ENCODE results near the gene SMIM45.

SMIM45 gene

DNA sequence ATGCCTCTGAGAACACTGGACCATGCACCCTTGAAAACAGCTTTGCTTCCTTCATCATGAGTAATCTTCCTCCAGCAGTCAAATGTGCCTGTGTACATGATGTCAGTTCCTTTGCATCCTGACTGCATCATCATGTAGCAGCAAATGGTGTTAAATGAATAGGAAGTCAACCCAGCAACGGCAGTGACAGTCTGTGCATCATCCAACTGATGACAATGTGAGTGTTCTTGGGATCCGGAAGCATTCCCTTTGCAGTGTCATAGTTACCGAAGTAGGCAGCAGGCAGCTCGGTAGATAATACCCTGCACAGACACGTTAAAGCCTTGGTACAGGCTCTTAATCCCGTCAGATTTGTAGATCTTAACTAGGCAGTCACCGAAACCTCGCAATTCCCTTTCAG lies 49.2 kb downstream of the SMIM45 start:
- no peak for DNase-seq (ENCODE audit: low read depth)

GRCh38 chr22:42001706-42002105 lies 49.8 kb downstream of the SMIM45 start:
- no peak for DNase-seq (ENCODE audit: low read depth)

GRCh38 chr22:42007922-42008321 lies 56.0 kb downstream of the SMIM45 start:
- no peak for DNase-seq (ENCODE audit: low read depth)

All from activated T-cell treated with anti-CD3 and anti-CD28 coated beads for 24 hours (primary cell).